22Rv1 (cell line): Measurements from ENCODE around the gene LDLRAD4.

ENCODE experiments used
- H3K27ac ChIP-seq: fragments of 450-650 bp; 2 replicates; pipeline ENCODE4 v1.5.1; 2017
- CTCF ChIP-seq: fragments of 450-650 bp; IDR thresholded peaks from 2 replicates; pipeline ENCODE4 v1.5.1; 2017; ENCODE audit warnings: mild to moderate bottlenecking
- ZFX ChIP-seq: fragments of 450-650 bp; IDR thresholded peaks from 2 replicates; pipeline ENCODE4 v1.6.1; 2017; ENCODE audit warnings: antibody characterized with exemption, borderline replicate concordance

Gene LDLRAD4

GRCh38 chr18:13313006-13313686 is 94.6 kb downstream of the LDLRAD4 start:
- H3K27ac ChIP-seq: no peak overlapping the region
- TF ChIP-seq ZFX (no peak), CTCF (no peak)

GRCh38 chr18:13315000-13315399 is 96.4 kb downstream of the LDLRAD4 start:
- H3K27ac ChIP-seq: no peak overlapping the region
- TF ChIP-seq ZFX: no peak
- TF ChIP-seq CTCF: no peak

- no peak overlapping the region for H3K27ac ChIP-seq
- no peak for TF ChIP-seq CTCF
- no peak for TF ChIP-seq ZFX
Observed at GRCh38 chr18:13316063-13316462, 97.5 kb downstream of the LDLRAD4 start.

GRCh38 chr18:13317801-13318200 is 99.2 kb downstream of the LDLRAD4 start:
- no peak for TF ChIP-seq ZFX
- no peak for TF ChIP-seq CTCF
- H3K27ac ChIP-seq: no peak overlapping the region

GRCh38 chr18:13318731-13319501 is 100.4 kb downstream of the LDLRAD4 start:
- TF ChIP-seq ZFX: no peak
- TF ChIP-seq CTCF: no peak
- H3K27ac ChIP-seq: no peak overlapping the region

- TF ChIP-seq ZFX: no peak
- TF ChIP-seq CTCF: no peak
Observed at GRCh38 chr18:13319629-13320028, 101.1 kb downstream of the LDLRAD4 start.

GRCh38 chr18:13320096-13320495 is 101.5 kb downstream of the LDLRAD4 start:
- no peak overlapping the region for H3K27ac ChIP-seq
- TF ChIP-seq CTCF: no peak
- no peak for TF ChIP-seq ZFX

More at GRCh38 chr18:13319629-13320028, 101.1 kb downstream of the LDLRAD4 start:
- no peak overlapping the region for H3K27ac ChIP-seq
